IPS-18c (cell line): Measurements from ENCODE around the gene CEACAM7.
"Not testable (repeated sequence)": the region's sequence is repeated elsewhere in the genome, so short reads cannot be mapped to it uniquely, and the experiment has no call there.

ENCODE experiments used
- H3K4me3 ChIP-seq: 2 replicates; pipeline ENCODE4 v1.7.0; 2013; ENCODE audit warnings: low read depth, mild to moderate bottlenecking, low read length, moderate library complexity; ENCODE audit not compliant: insufficient read depth
- H3K9me3 ChIP-seq: one replicate; pipeline ENCODE4 v1.6.1; 2013; ENCODE audit warnings: mild to moderate bottlenecking, low read length, moderate library complexity; ENCODE audit not compliant: control insufficient read depth, insufficient read depth

Gene CEACAM7

GRCh38 chr19:41688098-41688497, at the start of gene CEACAM7:
Gene CEACAM7, minus strand, starts transcription at chr19:41688270. Its CDS starts 105 bp downstream, at chr19:41688165.
- Histone ChIP-seq H3K9me3 (peaks cover 2% of the 10 kb centered on the region), H3K4me3 (no peak within 1 kb of the TSS)

GRCh38 chr19:41735071-41735600, 47.1 kb upstream of the CEACAM7 start:
- Histone ChIP-seq H3K4me3 (no peak overlapping the region), H3K9me3 (no peaks in the 10 kb centered on the region)

- no peak overlapping the region for H3K4me3 ChIP-seq
- H3K9me3 ChIP-seq: no peaks in the 10 kb centered on the region
Observed at GRCh38 chr19:41734585-41734984, 46.5 kb upstream of the CEACAM7 start.

- Histone ChIP-seq H3K9me3 (no peaks in the 10 kb centered on the region), H3K4me3 (no peak overlapping the region)
Observed at GRCh38 chr19:41734156-41734555, 46.1 kb upstream of the CEACAM7 start.

- H3K9me3 ChIP-seq: no peaks in the 10 kb centered on the region
- no peak overlapping the region for H3K4me3 ChIP-seq
Observed at GRCh38 chr19:41726493-41726892, 38.4 kb upstream of the CEACAM7 start.

- Histone ChIP-seq H3K9me3 (no peaks in the 10 kb centered on the region), H3K4me3 (no peak overlapping the region)
Observed at GRCh38 chr19:41720103-41720502, 32.0 kb upstream of the CEACAM7 start.

- H3K9me3 ChIP-seq: no peaks in the 10 kb centered on the region
- H3K4me3 ChIP-seq: no peak overlapping the region
Observed at GRCh38 chr19:41718761-41719160, 30.7 kb upstream of the CEACAM7 start.

- Histone ChIP-seq H3K9me3 (no peaks in the 10 kb centered on the region), H3K4me3 (no peak overlapping the region)
Observed at GRCh38 chr19:41714598-41714997, 26.5 kb upstream of the CEACAM7 start.

GRCh38 chr19:41711376-41712261, 23.5 kb upstream of the CEACAM7 start:
- Histone ChIP-seq H3K9me3 (no peaks in the 10 kb centered on the region), H3K4me3 (no peak overlapping the region)

- Histone ChIP-seq H3K9me3 (no peaks in the 10 kb centered on the region), H3K4me3 (no peak overlapping the region)
Observed at GRCh38 chr19:41709951-41710645, 22.0 kb upstream of the CEACAM7 start.

GRCh38 chr19:41709516-41709915, 21.4 kb upstream of the CEACAM7 start:
- H3K4me3 ChIP-seq, H3K9me3 ChIP-seq: not testable (repeated sequence)

- Histone ChIP-seq H3K4me3 (no peak within 1 kb of the TSS), H3K9me3 (no peaks in the 10 kb centered on the region)
Observed at GRCh38 chr19:41708481-41708880, 20.4 kb upstream of the CEACAM7 start, which contains the start of gene CEACAM5. Gene CEACAM5, plus strand, starts transcription at chr19:41708626. Its CDS starts 106 bp downstream, at chr19:41708732.

GRCh38 chr19:41707871-41708371, 19.9 kb upstream of the CEACAM7 start:
- H3K9me3 ChIP-seq: no peaks in the 10 kb centered on the region
- H3K4me3 ChIP-seq: no peak overlapping the region

GRCh38 chr19:41707502-41707812, 19.4 kb upstream of the CEACAM7 start:
- Histone ChIP-seq H3K4me3 (no peak overlapping the region), H3K9me3 (no peaks in the 10 kb centered on the region)

GRCh38 chr19:41706741-41707501, 18.9 kb upstream of the CEACAM7 start:
- Histone ChIP-seq H3K4me3 (peak overlapping the region; percentile 46; the same call in 1 of the 2 replicates), H3K9me3 (no peaks in the 10 kb centered on the region)

- Histone ChIP-seq H3K4me3 (no peak overlapping the region), H3K9me3 (no peaks in the 10 kb centered on the region)
Observed at GRCh38 chr19:41705393-41706174, 17.5 kb upstream of the CEACAM7 start.
